ENCODE results near the gene BCL11B.
"Not testable (repeated sequence)": the region's sequence is repeated elsewhere in the genome, so short reads cannot be mapped to it uniquely, and the experiment has no call there.

The BCL11B gene

GRCh38 chr14:99189201-99189801 lies 82.7 kb downstream of the BCL11B start:
- peak; percentile 57 for DNase-seq (ENCODE audit: low spot score)
- H3K9me3 Mint-ChIP-seq = no peaks in the 10 kb centered on the region
- peaks cover 44% of the 10 kb centered on the region for H3K36me3 Mint-ChIP-seq (ENCODE audit: low read depth)
- no peaks in the 10 kb centered on the region for H3K27me3 Mint-ChIP-seq (ENCODE audit: low read depth)
- H3K4me1 Mint-ChIP-seq (ENCODE audit: low read depth) = peaks cover 83% of the 10 kb centered on the region
- peak overlapping the region; percentile 90 for H3K27ac Mint-ChIP-seq
- H3K4me3 Mint-ChIP-seq = peak overlapping the region; percentile 86

GRCh38 chr14:99188731-99189191 lies 83.2 kb downstream of the BCL11B start:
- no peaks in the 10 kb centered on the region for H3K9me3 Mint-ChIP-seq
- DNase-seq (ENCODE audit: low spot score) = peak; percentile 45
- H3K36me3 Mint-ChIP-seq (ENCODE audit: low read depth) = peaks cover 48% of the 10 kb centered on the region
- peaks cover 83% of the 10 kb centered on the region for H3K4me1 Mint-ChIP-seq (ENCODE audit: low read depth)
- peak overlapping the region; percentile 86 for H3K4me3 Mint-ChIP-seq
- peak overlapping the region; percentile 90 for H3K27ac Mint-ChIP-seq
- H3K27me3 Mint-ChIP-seq (ENCODE audit: low read depth) = no peaks in the 10 kb centered on the region

GRCh38 chr14:99187858-99188257 lies 84.1 kb downstream of the BCL11B start:
- peaks cover 53% of the 10 kb centered on the region for H3K36me3 Mint-ChIP-seq (ENCODE audit: low read depth)
- H3K27me3 Mint-ChIP-seq (ENCODE audit: low read depth) = no peaks in the 10 kb centered on the region
- peak overlapping the region; percentile 74 for H3K27ac Mint-ChIP-seq
- H3K4me3 Mint-ChIP-seq = peak overlapping the region; percentile 75
- no peak for DNase-seq (ENCODE audit: low spot score)
- no peaks in the 10 kb centered on the region for H3K9me3 Mint-ChIP-seq
- H3K4me1 Mint-ChIP-seq (ENCODE audit: low read depth) = peaks cover 78% of the 10 kb centered on the region

- Mint-ChIP-seq H3K27ac (peak overlapping the region; percentile 74), H3K4me3 (peak overlapping the region; percentile 75), H3K36me3 (ENCODE audit: low read depth) (peaks cover 51% of the 10 kb centered on the region), H3K27me3 (ENCODE audit: low read depth) (no peaks in the 10 kb centered on the region), H3K4me1 (ENCODE audit: low read depth) (peaks cover 77% of the 10 kb centered on the region), H3K9me3 (no peaks in the 10 kb centered on the region)
- no peak for DNase-seq (ENCODE audit: low spot score)
Observed at GRCh38 chr14:99186956-99187690, 84.9 kb downstream of the BCL11B start.

- Mint-ChIP-seq H3K36me3 (ENCODE audit: low read depth) (peaks cover 52% of the 10 kb centered on the region), H3K27ac (peak overlapping the region; percentile 77), H3K4me3 (peak overlapping the region; percentile 57), H3K4me1 (ENCODE audit: low read depth) (peaks cover 78% of the 10 kb centered on the region)
- H3K27me3 Mint-ChIP-seq (ENCODE audit: low read depth); H3K9me3 Mint-ChIP-seq; DNase-seq (ENCODE audit: low spot score): not testable (repeated sequence)
Observed at GRCh38 chr14:99186336-99186735, 85.7 kb downstream of the BCL11B start.

GRCh38 chr14:99185436-99186068 lies 86.4 kb downstream of the BCL11B start:
- peak overlapping the region; percentile 77 for H3K27ac Mint-ChIP-seq
- peaks cover 79% of the 10 kb centered on the region for H3K4me1 Mint-ChIP-seq (ENCODE audit: low read depth)
- peaks cover 52% of the 10 kb centered on the region for H3K36me3 Mint-ChIP-seq (ENCODE audit: low read depth)
- no peaks in the 10 kb centered on the region for H3K9me3 Mint-ChIP-seq
- H3K4me3 Mint-ChIP-seq = peak overlapping the region; percentile 57
- DNase-seq (ENCODE audit: low spot score) = no peak
- H3K27me3 Mint-ChIP-seq (ENCODE audit: low read depth) = no peaks in the 10 kb centered on the region

GRCh38 chr14:99183716-99184115 lies 88.3 kb downstream of the BCL11B start:
- H3K4me3 Mint-ChIP-seq = peak overlapping the region; percentile 62
- peaks cover 55% of the 10 kb centered on the region for H3K36me3 Mint-ChIP-seq (ENCODE audit: low read depth)
- H3K27me3 Mint-ChIP-seq (ENCODE audit: low read depth) = no peaks in the 10 kb centered on the region
- H3K4me1 Mint-ChIP-seq (ENCODE audit: low read depth) = peaks cover 75% of the 10 kb centered on the region
- peak overlapping the region; percentile 80 for H3K27ac Mint-ChIP-seq
- no peak for DNase-seq (ENCODE audit: low spot score)
- H3K9me3 Mint-ChIP-seq = no peaks in the 10 kb centered on the region

- Mint-ChIP-seq H3K36me3 (ENCODE audit: low read depth) (peaks cover 56% of the 10 kb centered on the region), H3K4me1 (ENCODE audit: low read depth) (peaks cover 78% of the 10 kb centered on the region), H3K27me3 (ENCODE audit: low read depth) (no peaks in the 10 kb centered on the region), H3K4me3 (peak overlapping the region; percentile 62), H3K27ac (peak overlapping the region; percentile 80), H3K9me3 (no peaks in the 10 kb centered on the region)
- no peak for DNase-seq (ENCODE audit: low spot score)
Observed at GRCh38 chr14:99183311-99183710, 88.7 kb downstream of the BCL11B start.

GRCh38 chr14:99182548-99183250 lies 89.3 kb downstream of the BCL11B start:
- DNase-seq (ENCODE audit: low spot score) = no peak
- H3K9me3 Mint-ChIP-seq = no peaks in the 10 kb centered on the region
- peaks cover 53% of the 10 kb centered on the region for H3K36me3 Mint-ChIP-seq (ENCODE audit: low read depth)
- peaks cover 78% of the 10 kb centered on the region for H3K4me1 Mint-ChIP-seq (ENCODE audit: low read depth)
- H3K27ac Mint-ChIP-seq = peak overlapping the region; percentile 80
- H3K4me3 Mint-ChIP-seq = peak overlapping the region; percentile 13
- no peaks in the 10 kb centered on the region for H3K27me3 Mint-ChIP-seq (ENCODE audit: low read depth)

- Mint-ChIP-seq H3K4me1 (ENCODE audit: low read depth) (peaks cover 72% of the 10 kb centered on the region), H3K4me3 (peak overlapping the region; percentile 32), H3K36me3 (ENCODE audit: low read depth) (peaks cover 47% of the 10 kb centered on the region), H3K27me3 (ENCODE audit: low read depth) (no peaks in the 10 kb centered on the region), H3K27ac (peak overlapping the region; percentile 80), H3K9me3 (no peaks in the 10 kb centered on the region)
- DNase-seq (ENCODE audit: low spot score) = no peak
Observed at GRCh38 chr14:99181804-99182520, 90.0 kb downstream of the BCL11B start.

- Mint-ChIP-seq H3K27me3 (ENCODE audit: low read depth) (no peaks in the 10 kb centered on the region), H3K36me3 (ENCODE audit: low read depth) (peaks cover 50% of the 10 kb centered on the region), H3K27ac (peak overlapping the region; percentile 44), H3K4me3 (peak overlapping the region; percentile 32), H3K9me3 (no peaks in the 10 kb centered on the region), H3K4me1 (ENCODE audit: low read depth) (peaks cover 65% of the 10 kb centered on the region)
- DNase-seq (ENCODE audit: low spot score) = no peak
Observed at GRCh38 chr14:99181241-99181640, 90.8 kb downstream of the BCL11B start.

- Mint-ChIP-seq H3K36me3 (ENCODE audit: low read depth) (peaks cover 49% of the 10 kb centered on the region), H3K4me3 (peak overlapping the region; percentile 43)
- no peak for DNase-seq (ENCODE audit: low spot score)
Observed at GRCh38 chr14:99179946-99180345, 92.1 kb downstream of the BCL11B start.

GRCh38 chr14:99179506-99179905 lies 92.5 kb downstream of the BCL11B start:
- peak overlapping the region; percentile 37 for H3K4me3 Mint-ChIP-seq
- no peaks in the 10 kb centered on the region for H3K9me3 Mint-ChIP-seq
- H3K27me3 Mint-ChIP-seq (ENCODE audit: low read depth) = no peaks in the 10 kb centered on the region
- peaks cover 55% of the 10 kb centered on the region for H3K4me1 Mint-ChIP-seq (ENCODE audit: low read depth)
- H3K36me3 Mint-ChIP-seq (ENCODE audit: low read depth) = peaks cover 46% of the 10 kb centered on the region
- DNase-seq (ENCODE audit: low spot score) = no peak
- peak overlapping the region; percentile 85 for H3K27ac Mint-ChIP-seq

More at GRCh38 chr14:99179946-99180345, 92.1 kb downstream of the BCL11B start:
- H3K9me3 Mint-ChIP-seq = no peaks in the 10 kb centered on the region
- peaks cover 55% of the 10 kb centered on the region for H3K4me1 Mint-ChIP-seq (ENCODE audit: low read depth)
- peak overlapping the region; percentile 85 for H3K27ac Mint-ChIP-seq
- no peaks in the 10 kb centered on the region for H3K27me3 Mint-ChIP-seq (ENCODE audit: low read depth)

Data from T-helper 2 cell treated with Interferon-gamma antibody and Interleukin-4, amounts not matched to agents 5 μg/mL and 100 μg/mL, for 36 hours (primary cell).